Upper lobe of right lung (tissue), 1 donor: ENCODE measurements around the gene KRTAP10-12. TPM values are rescaled to one million over a fixed set of nuclear protein-coding genes. Genes with fewer than 3 reads are reported as not detected.
"Not testable (repeated sequence)": the region's sequence is repeated elsewhere in the genome, so short reads cannot be mapped to it uniquely, and the experiment has no call there.

Experiments used
- ATAC-seq: fragments of 200-7000 bp; cut with Tn5 transposase; one replicate; pipeline ENCODE4 v1.9.1; 2020; ENCODE audit warnings: mild to moderate bottlenecking, moderate library complexity
- DNase-seq: peaks from one replicate; pipeline ENCODE4 v3.0.0-alpha.2; 2020
- H3K27ac ChIP-seq: fragments of 200-600 bp; one replicate; pipeline ENCODE4 v1.8.0; 2022
- H3K27me3 ChIP-seq: fragments of 200-600 bp; one replicate; pipeline ENCODE4 v1.8.0; 2022; ENCODE audit warnings: mild to moderate bottlenecking
- H3K36me3 ChIP-seq: fragments of 200-600 bp; one replicate; pipeline ENCODE4 v1.8.0; 2022
- H3K4me1 ChIP-seq: fragments of 200-600 bp; one replicate; pipeline ENCODE4 v1.8.0; 2022
- H3K4me3 ChIP-seq: fragments of 200-600 bp; one replicate; pipeline ENCODE4 v1.8.0; 2022; ENCODE audit warnings: mild to moderate bottlenecking
- H3K9me3 ChIP-seq: fragments of 200-600 bp; one replicate; pipeline ENCODE4 v1.8.0; 2022
- CTCF ChIP-seq: fragments of 200-600 bp; IDR thresholded peaks from one replicate; pipeline ENCODE4 v1.8.0; 2022; ENCODE audit warnings: antibody characterized with exemption
- intact Hi-C: fragments of 100-400 bp; cut with DNase I; formaldehyde crosslinking; loops from one replicate; pipeline ENCODE4 v1.11.0; 2022
- total RNA-seq: library from RNA; stranded (reverse); fragmentation: NEBNext Ultra II Directional; extraction: Animal tissue kit (Norgen Biotek cat#: 25700); gene quantifications from one replicate; pipeline ENCODE4 v1.2.1, GENCODE V29; 2021
- donor health status: DM: no; HTN: yes; CAD: no; lungs with severe emphysema.

The KRTAP10-12 gene
- total RNA-seq, 1 donor from 2014 or later: not detected

- intact Hi-C loops: no loop called here
- no peaks in the 10 kb centered on the region for H3K4me1 ChIP-seq
- no peaks in the 10 kb centered on the region for H3K36me3 ChIP-seq
- DNase-seq: peak; percentile 53
- H3K27ac ChIP-seq: no peak overlapping the region
- no peaks in the 10 kb centered on the region for H3K9me3 ChIP-seq
- no peak for ATAC-seq
- no peak overlapping the region for H3K4me3 ChIP-seq
- no peak for TF ChIP-seq CTCF
- no peaks in the 10 kb centered on the region for H3K27me3 ChIP-seq
Observed at GRCh38 chr21:44686000-44686781, 10.8 kb upstream of the KRTAP10-12 start.

- H3K27ac ChIP-seq: no peak overlapping the region
- no peak for ATAC-seq
- intact Hi-C loops: no loop called here
- H3K27me3 ChIP-seq: no peaks in the 10 kb centered on the region
- no peaks in the 10 kb centered on the region for H3K4me1 ChIP-seq
- H3K4me3 ChIP-seq: no peak overlapping the region
- peak; percentile 52 for DNase-seq
- no peaks in the 10 kb centered on the region for H3K36me3 ChIP-seq
- H3K9me3 ChIP-seq: no peaks in the 10 kb centered on the region
- no peak for TF ChIP-seq CTCF
Observed at GRCh38 chr21:44686843-44687561, 10.0 kb upstream of the KRTAP10-12 start.

- no peaks in the 10 kb centered on the region for H3K27me3 ChIP-seq
- H3K4me1 ChIP-seq: no peaks in the 10 kb centered on the region
- no peak for ATAC-seq
- H3K9me3 ChIP-seq: peaks cover 6% of the 10 kb centered on the region
- no peak overlapping the region for H3K27ac ChIP-seq
- intact Hi-C loops: no loop called here
- no peak overlapping the region for H3K4me3 ChIP-seq
- no peak for DNase-seq
- no peak for TF ChIP-seq CTCF
- no peaks in the 10 kb centered on the region for H3K36me3 ChIP-seq
Observed at GRCh38 chr21:44687671-44688070, 9.3 kb upstream of the KRTAP10-12 start.

GRCh38 chr21:44689740-44690139, 7.2 kb upstream of the KRTAP10-12 start:
- DNase-seq, ATAC-seq, H3K27me3 ChIP-seq, intact Hi-C loops, H3K4me3 ChIP-seq, H3K36me3 ChIP-seq, H3K27ac ChIP-seq, H3K9me3 ChIP-seq, H3K4me1 ChIP-seq: not testable (repeated sequence)

GRCh38 chr21:44691686-44692085, 5.3 kb upstream of the KRTAP10-12 start:
- Histone ChIP-seq H3K27ac (no peak overlapping the region), H3K9me3 (peaks cover 9% of the 10 kb centered on the region), H3K4me1 (no peaks in the 10 kb centered on the region), H3K4me3 (no peak overlapping the region), H3K27me3 (no peaks in the 10 kb centered on the region), H3K36me3 (no peaks in the 10 kb centered on the region)
- intact Hi-C loops: no loop called here
- ATAC-seq (no peak), DNase-seq (no peak)
- TF ChIP-seq CTCF: no peak

- H3K4me1 ChIP-seq: no peaks in the 10 kb centered on the region
- peaks cover 2% of the 10 kb centered on the region for H3K27me3 ChIP-seq
- TF ChIP-seq CTCF: no peak
- H3K9me3 ChIP-seq: peaks cover 9% of the 10 kb centered on the region
- no peaks in the 10 kb centered on the region for H3K36me3 ChIP-seq
- no peak for ATAC-seq
- intact Hi-C loops: no loop called here
- H3K4me3 ChIP-seq: no peak overlapping the region
- H3K27ac ChIP-seq: no peak overlapping the region
- no peak for DNase-seq
Observed at GRCh38 chr21:44692798-44693512, 4.0 kb upstream of the KRTAP10-12 start.
